Measurements from ENCODE around the gene RSU1.
"Not testable (repeated sequence)": the region's sequence is repeated elsewhere in the genome, so short reads cannot be mapped to it uniquely, and the experiment has no call there.

The RSU1 gene

DNA sequence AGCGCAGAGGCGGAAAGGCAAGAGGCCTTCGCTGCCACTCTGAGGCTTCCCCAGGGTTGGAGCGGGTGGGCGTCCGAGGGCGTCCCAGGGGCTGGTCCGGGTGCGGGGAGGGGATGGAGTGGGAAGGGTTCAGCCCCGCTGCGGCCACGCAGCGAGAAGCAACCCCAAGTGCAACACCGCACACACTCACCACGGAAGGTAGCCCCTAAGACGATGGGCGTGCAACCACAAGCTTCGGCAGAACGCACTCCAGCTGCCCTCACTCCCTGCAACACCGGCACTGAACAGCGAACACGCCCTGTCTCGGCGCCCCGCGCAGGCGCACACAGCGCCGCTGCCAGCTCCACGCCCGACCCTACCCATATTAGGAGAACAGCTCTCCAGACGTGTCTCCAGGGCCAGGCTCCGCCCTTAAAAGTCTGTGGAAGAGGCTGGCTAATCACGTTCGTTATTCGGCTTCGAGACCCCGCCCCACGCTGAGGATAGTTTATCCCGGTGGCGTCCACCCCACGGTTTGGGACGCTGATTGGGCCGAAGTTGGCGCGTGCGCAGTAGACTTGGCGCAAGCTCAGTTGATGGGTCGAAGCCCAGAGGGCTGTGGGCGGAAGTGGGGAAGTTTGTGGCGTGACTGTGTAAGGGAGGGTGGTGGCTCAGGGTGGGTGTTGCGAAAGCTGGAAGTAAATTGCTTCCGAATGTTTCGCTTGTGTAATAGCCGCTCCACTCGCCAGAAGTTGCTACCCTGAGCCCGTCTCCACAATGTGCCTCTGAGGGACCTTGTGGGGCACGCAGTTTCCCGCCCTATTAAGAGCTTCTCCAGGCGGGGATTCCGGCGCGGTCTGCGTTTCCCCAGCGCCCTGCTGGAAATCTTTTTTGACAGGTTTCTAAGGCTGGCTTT is at the start of gene RSU1:
Gene RSU1, minus strand, starts transcription at position 300 of the 895 bp plus-strand sequence. CDS start 343 bp downstream, outside the sequence.
- peak; percentile 99 to 100 for DNase-seq (ENCODE audit: low read depth in 1 of 2, low spot score in 1 of 2)

DNA sequence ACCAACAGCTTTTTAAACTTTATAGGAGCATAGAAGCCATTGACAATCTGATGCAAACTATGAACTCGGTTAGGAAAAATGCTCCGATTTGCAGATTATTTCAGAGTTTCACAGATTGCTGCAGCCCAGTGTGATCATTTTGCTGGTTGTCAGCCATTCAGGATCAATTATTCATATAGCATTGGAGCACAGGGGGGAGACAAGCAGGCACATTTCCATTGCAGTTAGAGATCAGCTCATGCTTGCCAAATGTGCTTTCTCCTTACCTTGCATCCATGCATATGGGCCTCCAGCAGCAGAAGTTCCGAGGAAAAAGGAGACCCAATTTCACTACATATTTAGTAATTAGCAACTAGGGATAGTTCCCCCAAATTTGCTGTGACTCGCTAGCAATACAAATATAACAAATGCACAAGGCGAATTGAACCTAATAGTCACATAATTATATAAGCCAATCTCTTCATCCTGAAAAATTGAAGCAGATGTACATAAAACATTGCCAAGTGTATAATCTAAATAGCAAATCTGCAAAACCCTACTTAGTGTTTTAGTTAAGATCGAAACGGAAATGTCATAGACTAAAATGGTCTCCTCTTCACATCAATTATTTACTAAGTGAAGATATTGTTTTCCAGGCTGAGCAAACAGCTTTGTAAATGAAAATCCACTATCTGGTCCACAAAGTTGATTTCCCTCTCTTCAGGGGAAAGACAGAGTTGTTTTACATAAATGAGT is 49.5 kb upstream of the RSU1 start:
- DNase-seq (ENCODE audit: low read depth in 1 of 2, low spot score in 1 of 2): no peak

DNA sequence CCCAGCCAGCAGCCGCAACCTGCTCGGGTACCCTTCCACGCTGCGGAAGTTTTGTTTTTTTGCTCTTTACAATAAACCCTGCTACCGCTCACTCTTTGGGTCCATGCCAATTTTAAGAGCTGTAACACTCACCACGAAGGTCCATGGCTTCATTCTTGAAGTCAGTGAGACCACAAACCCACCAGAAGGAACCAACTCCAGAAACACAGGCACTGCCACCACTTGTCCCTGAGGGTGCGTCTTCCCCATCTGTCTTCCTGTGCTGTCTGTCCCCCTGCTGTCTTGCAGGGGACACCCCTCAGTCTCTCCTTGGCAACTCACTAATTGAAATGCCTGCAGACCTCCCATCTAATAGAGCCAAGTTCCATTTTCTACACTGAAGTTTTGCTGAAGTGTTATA is 48.5 kb upstream of the RSU1 start:
- no peak for DNase-seq (ENCODE audit: low read depth in 1 of 2, low spot score in 1 of 2)

DNA sequence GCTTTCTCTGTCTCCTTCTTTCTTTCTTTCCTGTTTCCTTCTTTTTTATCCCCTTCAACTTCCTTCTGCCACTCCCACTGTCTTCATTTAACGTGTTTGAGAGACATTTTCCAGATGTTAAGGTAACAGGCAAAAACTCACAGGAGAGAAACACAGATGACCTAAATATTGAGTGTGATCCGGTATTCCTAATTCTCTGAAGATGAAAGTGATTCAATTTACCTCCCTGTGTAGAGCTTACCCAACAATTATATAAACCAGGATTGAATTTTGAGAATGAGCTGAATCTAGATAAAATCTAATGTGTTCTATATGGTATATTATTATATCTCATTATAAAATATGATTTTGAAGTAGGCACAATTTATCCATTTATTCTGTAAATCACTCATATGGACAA is 46.5 kb upstream of the RSU1 start:
- DNase-seq (ENCODE audit: low read depth in 1 of 2, low spot score in 1 of 2): no peak

DNA sequence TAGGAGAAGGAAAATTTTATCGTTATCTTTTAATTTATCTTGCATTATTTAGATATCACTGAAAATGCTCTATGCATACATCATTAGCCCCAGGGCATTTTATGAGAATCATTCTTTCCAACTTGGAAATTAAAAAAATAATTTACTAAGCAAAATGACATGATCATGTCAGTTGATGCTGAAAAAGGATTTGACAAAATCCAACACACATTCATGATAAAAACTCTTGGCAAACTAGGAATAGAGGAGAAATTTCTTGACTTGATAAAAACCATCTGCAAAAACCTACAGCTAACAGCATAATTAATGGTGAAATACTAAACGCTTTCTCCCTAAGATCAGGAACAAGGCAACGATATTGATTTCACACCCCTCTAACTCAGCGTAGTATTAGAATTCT is 40.2 kb upstream of the RSU1 start:
- DNase-seq (ENCODE audit: low read depth in 1 of 2, low spot score in 1 of 2): no peak

DNA sequence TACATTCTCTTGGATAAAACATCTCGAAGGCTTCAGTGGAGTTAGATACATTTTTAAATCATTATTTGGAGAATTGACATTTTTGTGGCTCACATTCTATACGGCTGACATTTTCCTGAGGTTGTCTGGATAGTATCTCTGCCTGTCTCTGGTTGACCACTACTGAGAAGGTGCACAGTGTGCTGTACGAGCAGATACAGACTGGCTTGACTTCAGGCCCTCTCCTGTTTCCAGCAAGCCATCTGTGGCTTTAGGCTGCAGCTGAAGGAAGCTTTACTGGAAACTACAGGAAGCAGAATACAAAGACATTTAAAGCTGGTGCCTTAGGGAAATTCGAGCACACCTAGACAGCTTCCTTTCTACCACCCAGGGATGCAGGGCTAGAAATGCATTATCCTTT is 39.3 kb upstream of the RSU1 start:
- no peak for DNase-seq (ENCODE audit: low read depth in 1 of 2, low spot score in 1 of 2)

DNA sequence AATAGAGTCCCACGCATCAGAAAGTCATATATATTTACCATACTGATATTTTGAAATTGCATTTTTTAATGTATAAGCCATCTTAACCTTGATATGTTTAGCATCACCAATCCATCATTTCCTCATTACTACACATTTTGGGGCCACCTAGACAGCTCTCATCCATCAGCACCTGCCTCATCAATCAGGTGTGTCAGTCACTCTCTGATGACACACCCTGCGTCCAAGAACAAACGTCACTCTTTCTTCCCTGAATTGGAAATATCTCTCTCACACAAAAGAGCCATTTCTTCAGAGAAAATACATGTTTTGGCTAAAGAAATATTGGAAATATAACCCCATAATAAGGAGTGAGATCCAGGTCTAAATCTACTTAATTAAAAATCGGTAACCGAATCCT is 38.9 kb upstream of the RSU1 start:
- no peak for DNase-seq (ENCODE audit: low read depth in 1 of 2, low spot score in 1 of 2)

DNA sequence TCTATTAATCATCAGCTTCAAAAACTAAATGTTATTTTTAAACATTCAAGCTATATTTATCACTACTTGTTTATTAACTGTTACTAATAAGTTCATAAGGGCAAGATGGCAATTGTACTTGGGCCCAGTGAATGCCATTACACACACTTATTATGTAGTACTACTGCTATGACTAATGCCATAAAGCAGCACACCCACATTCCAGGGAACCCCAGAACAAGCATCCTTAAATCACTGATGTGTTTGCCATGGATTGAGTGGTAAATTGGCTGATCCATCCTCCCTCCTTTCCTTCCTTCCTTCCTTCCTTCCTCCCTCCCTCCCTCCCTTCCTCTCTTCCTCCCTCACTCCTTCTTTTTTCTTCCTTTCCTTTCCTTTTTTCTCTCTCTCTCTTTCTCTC is 37.4 kb upstream of the RSU1 start:
- no peak for DNase-seq (ENCODE audit: low read depth in 1 of 2, low spot score in 1 of 2)

DNA sequence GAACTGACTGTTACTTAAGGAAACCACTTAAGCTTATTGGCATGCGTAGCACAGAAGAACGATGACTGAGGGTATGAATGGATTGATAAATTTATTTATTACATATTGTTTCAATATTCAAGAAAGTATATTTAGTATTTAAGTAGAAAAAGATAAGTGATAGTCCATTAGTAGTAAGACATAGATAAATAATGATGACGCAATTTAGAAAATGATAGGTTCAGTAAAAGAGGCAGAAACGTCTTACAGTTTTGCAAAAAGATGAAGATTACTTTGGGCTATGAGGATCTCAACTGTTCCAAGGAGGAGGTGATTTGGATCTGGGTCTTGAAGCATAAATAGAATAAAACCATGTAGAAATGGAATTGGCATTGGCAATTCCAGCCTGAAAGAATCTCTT is 36.6 kb upstream of the RSU1 start:
- DNase-seq (ENCODE audit: low read depth in 1 of 2, low spot score in 1 of 2): no peak

DNA sequence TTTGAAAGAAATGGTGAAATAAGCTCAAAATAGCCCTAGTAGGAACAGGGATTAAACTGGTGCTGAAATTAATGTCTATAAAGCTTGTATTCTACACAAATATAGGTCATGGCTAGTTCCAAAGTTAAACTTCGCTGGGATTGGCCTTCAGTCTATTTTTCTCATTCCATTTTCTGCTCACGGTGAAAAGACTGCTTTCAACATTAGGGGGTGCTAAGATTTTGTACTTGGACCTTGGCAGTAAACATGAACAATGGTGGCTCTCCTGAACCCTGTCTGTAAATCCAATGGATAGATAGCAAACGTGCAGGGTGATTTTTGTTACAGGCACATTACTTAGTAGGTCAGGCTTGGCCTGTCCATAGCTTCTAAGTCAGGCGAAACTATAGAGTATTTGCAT is 36.0 kb upstream of the RSU1 start:
- DNase-seq (ENCODE audit: low read depth in 1 of 2, low spot score in 1 of 2): no peak

DNA sequence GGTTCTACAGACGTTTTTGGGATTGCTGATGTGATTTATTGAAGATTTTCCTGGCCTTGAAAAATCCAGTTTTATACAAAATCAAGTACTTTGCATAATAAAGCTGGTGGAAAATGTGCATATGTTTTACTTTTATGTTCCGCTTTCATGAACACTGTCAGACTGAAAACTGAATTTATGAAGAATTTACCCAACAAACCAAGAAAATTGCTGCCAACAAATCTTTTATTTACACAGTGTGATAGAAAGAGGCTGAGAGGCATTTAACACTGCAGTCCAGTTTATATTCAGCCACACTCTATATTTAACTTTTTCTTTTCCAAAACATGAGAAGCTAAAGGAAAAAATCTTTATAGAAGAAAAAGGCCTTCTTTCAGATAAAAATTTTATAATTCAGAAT is 35.4 kb upstream of the RSU1 start:
- DNase-seq (ENCODE audit: low read depth in 1 of 2, low spot score in 1 of 2): no peak

DNA sequence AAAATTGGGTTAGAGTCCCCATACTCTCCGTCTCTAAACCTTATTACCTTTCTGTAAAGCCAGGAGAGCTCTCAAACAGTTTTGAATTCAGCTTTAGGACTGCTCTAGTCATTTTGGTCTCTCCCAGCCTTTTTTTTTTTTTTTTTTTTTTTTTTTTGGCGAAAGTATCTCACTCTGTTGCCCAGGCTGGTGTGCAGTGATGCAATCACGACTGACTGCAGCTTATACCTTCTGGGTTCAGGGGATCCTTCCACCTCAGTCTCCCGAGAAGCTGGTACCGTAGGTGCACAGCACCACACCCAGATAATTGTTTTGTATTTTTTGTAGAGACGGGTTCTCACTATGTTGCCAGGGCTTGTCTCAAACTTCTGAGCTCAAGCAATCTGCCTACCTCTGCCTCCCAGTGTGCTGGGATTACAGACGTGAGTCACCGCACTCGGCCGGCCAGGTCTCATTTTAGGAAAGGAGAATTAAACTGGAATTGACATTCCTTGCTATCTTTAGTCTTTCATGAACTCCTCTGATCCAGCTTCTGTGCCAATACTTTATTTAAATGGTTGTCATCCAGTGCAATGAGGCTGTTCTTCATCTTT is 31.4 kb upstream of the RSU1 start:
- DNase-seq (ENCODE audit: low read depth in 1 of 2, low spot score in 1 of 2): no peak

DNA sequence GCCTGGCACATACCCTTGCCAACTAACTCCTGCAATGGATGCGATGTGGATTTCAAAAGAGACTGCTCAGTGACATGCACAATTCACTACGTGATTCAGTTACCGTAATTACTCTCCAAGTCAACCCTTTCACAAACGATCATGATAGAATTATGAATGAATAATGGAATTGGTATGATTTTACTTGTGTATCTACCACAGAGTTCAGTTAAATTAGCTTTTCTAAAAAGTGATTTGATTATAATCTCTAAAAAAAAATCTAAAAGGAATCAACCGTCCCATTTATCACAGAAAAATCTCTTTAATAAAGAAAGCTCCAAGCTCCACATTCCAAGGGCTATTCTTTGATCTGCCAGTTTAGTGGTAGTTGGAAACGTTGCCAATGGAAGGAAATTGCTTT is 30.4 kb upstream of the RSU1 start:
- DNase-seq (ENCODE audit: low read depth in 1 of 2, low spot score in 1 of 2): no peak

DNA sequence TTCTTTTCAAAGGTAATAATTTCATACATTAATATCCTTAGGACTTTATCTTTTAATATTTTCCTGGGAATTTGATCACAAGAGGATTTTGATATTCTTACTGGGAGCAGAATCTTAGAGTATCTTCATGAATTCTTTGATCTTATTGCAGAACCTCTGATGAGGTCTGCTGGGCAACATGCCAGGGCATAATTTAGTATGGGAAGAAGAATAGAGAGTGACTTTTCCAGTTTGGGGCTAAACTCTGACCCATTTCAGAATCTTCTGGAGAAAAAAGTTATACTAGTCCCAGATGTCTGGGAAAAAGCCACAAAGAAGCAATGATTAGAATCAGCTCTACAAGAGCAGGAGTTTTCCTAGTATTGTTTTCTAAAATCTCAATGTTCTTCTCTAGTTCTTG is 28.0 kb upstream of the RSU1 start:
- DNase-seq (ENCODE audit: low read depth in 1 of 2, low spot score in 1 of 2): no peak

DNA sequence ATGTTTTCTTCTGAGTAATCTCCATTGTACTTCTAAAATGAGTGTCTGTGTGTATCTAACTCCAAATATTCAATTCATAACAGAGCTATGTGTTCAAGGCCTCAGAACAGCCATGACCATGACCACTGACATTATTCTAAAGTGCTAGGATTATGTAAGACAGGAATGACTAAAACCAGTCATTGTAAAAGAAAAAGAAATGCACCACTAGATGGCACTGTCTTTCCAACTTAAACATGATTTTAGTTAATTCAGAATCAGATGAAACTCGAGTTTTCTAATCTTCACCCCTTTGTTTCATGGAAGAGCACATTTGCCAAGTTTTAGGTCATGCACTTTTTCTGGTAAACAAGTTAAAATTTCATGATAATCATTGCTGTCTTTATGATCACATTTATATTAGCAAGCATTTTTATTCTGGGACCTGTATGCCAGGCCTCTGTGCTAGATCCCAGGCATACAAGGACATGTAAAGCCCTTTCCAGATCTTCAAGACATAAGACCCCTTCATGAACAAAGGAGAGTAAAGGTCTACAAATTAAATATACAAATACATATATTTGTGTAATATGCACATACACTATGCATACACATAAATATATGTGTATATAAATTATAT is 26.1 kb upstream of the RSU1 start:
- DNase-seq (ENCODE audit: low read depth in 1 of 2, low spot score in 1 of 2): no peak

DNA sequence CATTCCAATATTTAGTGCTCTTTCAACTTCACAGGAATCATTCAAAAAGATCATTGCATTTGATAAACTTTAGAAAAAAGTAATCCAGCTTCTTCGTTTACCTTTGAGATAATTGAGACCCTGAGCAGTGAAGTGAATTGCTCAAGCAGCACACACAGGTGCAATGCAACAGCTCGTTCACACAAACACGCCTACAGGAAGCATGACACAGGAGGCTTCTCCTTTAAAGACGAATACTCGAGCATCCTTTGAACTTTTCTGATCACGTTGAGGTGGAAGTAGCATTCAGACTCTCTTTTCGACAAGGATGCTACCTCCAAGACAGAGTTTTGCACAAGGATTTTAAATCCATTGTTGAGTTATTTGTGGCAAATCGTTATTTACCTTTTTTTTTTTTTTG is 18.0 kb upstream of the RSU1 start:
- no peak for DNase-seq (ENCODE audit: low read depth in 1 of 2, low spot score in 1 of 2)

DNA sequence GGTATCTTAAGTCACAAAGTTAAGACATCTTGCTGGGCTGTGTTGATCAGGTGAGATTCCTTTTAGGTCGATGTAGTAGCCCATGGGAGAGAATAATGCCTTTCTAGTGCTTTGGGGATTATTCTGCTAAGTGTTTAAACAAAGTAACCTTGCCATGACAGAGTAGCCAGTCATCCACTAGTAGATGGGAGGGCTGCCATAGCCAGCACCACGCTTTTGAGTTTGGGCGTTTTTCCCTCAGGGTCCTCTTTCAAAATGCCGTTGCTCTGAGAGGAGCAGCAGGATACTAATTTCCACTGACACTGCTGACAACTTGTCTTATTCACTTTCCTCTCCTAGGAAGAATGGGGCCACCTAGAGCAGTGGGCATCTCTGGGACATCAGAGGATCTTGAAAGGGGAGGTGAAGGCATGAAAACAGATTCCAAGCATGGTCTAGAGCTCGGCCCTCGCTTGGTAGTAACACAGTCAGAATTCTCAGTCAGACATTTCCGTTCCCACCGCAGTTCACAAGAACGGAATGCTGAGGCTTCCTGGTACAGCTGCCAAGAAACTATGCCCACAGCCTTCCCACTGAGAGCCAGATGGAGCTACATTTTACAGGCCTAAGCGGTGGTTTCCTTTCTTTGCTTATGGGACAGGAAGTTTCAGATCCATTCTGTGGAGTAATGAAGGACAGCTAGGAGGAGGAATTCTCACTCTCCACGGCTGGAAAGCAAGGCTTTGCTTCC is 15.3 kb upstream of the RSU1 start:
- DNase-seq (ENCODE audit: low read depth in 1 of 2, low spot score in 1 of 2): no peak

DNA sequence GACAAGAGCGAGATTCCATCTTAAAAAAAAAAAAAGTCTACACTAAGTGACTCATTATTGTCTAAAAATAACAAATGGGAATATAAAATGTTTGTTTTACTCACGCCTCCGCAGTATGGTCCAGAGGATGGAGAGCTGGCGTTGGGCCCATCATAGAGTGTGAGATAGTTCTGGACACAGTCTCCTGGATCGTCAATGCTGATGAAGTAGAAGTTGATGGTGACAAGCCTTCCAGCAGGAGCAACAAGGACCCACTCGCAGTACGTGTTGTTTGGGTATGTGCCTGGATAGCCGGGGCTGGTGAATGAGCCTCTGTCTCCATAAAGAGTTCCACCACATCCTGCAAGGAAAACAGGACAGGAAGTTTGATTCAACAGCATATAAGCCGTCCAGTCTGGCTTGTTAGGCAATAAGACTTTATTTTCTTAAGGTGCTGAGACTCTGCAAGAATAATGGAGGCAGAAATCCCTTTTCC is 11.5 kb upstream of the RSU1 start:
- no peak for DNase-seq (ENCODE audit: low read depth in 1 of 2, low spot score in 1 of 2)

DNA sequence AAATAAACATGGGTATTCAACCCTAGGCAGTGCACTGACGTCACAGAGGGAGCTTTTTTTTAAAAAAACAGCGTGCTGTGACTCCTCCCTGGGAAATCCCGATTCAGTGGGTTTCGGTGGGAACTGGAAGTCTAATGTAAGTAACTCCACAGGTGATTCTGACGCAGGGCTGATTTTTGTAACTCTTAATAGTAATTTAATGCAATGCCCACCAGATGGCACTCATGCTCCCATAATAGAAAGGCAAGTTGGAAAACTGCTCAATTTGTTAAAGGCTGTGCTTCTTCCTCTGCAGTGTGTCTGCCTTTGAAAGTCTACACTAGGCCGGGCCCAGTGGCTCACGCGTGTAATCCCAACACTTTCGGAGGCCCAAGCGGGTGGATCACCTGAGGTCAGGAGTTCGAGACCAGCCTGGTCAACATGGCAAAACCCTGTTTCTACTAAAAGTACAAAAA is 10.9 kb upstream of the RSU1 start:
- DNase-seq (ENCODE audit: low read depth in 1 of 2, low spot score in 1 of 2): peak in 1 of 2 donors; percentile 14

DNA sequence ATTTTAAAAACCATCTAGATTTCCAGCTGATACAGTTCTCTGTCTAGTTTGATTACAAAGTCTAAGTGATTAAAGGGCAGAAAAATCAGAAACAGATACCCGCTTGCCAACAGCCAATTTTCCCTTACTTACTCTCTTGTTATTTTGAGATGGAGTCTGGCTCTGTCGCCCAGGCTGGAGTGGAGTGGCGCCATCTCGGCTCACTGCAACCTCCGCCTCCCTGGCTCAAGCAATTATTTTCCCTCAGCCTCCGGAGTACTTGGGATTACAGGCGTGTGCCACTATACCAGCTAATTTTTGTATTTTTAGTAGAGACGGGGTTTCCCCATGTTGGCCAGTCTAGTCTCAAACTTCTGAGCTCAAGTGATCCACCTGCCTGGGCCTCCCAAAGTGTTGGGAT is 10.2 kb upstream of the RSU1 start:
- not testable (repeated sequence) for DNase-seq (ENCODE audit: low read depth in 1 of 2, low spot score in 1 of 2)

Data from stimulated activated CD4-positive, alpha-beta T cell treated with anti-CD3 and anti-CD28 coated beads, Interleukin-15, amount 100 ng/mL, for 1 hour (primary cell).